NCI-H1417 (cell line): Measurements from ENCODE around the gene DOK6.

Experiments used
- DNase-seq, 3 experiments: peaks; one replicate each; lab custom pipeline; 2025; lab: John Stamatoyannopoulos, UW

Gene DOK6

GRCh38 chr18:69432847-69433246 is 32.2 kb downstream of the DOK6 start:
- peak in 1 of 3 experiments; percentile 29 for DNase-seq

GRCh38 chr18:69435000-69435399 is 34.3 kb downstream of the DOK6 start:
- DNase-seq: no peak

GRCh38 chr18:69444221-69444620 is 43.5 kb downstream of the DOK6 start:
- DNase-seq: no peak

GRCh38 chr18:69447886-69448285 is 47.2 kb downstream of the DOK6 start:
- no peak for DNase-seq

GRCh38 chr18:69455125-69455524 is 54.4 kb downstream of the DOK6 start:
- DNase-seq: no peak

GRCh38 chr18:69469444-69469919 is 68.8 kb downstream of the DOK6 start:
- no peak for DNase-seq

- no peak for DNase-seq
These were observed 79.8 kb downstream of the DOK6 start for GRCh38 chr18:69480460-69480859.

GRCh38 chr18:69483574-69483973 is 82.9 kb downstream of the DOK6 start:
- no peak for DNase-seq

GRCh38 chr18:69484699-69485396 is 84.2 kb downstream of the DOK6 start:
- no peak for DNase-seq

GRCh38 chr18:69487488-69488394 is 87.1 kb downstream of the DOK6 start:
- DNase-seq: no peak

GRCh38 chr18:69490072-69490471 is 89.4 kb downstream of the DOK6 start:
- DNase-seq: no peak

GRCh38 chr18:69490813-69491212 is 90.1 kb downstream of the DOK6 start:
- DNase-seq: no peak

- no peak for DNase-seq
These were observed 90.9 kb downstream of the DOK6 start for GRCh38 chr18:69491576-69491975.

GRCh38 chr18:69492861-69493260 is 92.2 kb downstream of the DOK6 start:
- DNase-seq: no peak

- no peak for DNase-seq
These were observed 94.2 kb downstream of the DOK6 start for GRCh38 chr18:69494841-69495240.

- no peak for DNase-seq
These were observed 94.7 kb downstream of the DOK6 start for GRCh38 chr18:69495338-69495737.

GRCh38 chr18:69495841-69496533 is 95.3 kb downstream of the DOK6 start:
- no peak for DNase-seq

- DNase-seq: no peak
These were observed 118.3 kb downstream of the DOK6 start for GRCh38 chr18:69518989-69519388.

- DNase-seq: no peak
These were observed 122.9 kb downstream of the DOK6 start for GRCh38 chr18:69523582-69523981.

GRCh38 chr18:69528435-69528834 is 127.7 kb downstream of the DOK6 start:
- DNase-seq: no peak

GRCh38 chr18:69529151-69529550 is 128.5 kb downstream of the DOK6 start:
- DNase-seq: no peak

GRCh38 chr18:69531973-69532372 is 131.3 kb downstream of the DOK6 start:
- no peak for DNase-seq

GRCh38 chr18:69537183-69537582 is 136.5 kb downstream of the DOK6 start:
- no peak for DNase-seq
